GM06990 (cell line): ENCODE results near the gene PHGDH.
"Not testable (repeated sequence)": the region's sequence is repeated elsewhere in the genome, so short reads cannot be mapped to it uniquely, and the experiment has no call there.

Experiments used
- DNase-seq: peaks from one replicate; pipeline ENCODE4 v3.0.0-alpha.2; 2011; ENCODE audit not compliant: insufficient read length; ENCODE audit errors: extremely low read depth
- H3K27me3 ChIP-seq: replicated peaks from 2 replicates; pipeline ENCODE4 v1.6.0; 2011; ENCODE audit warnings: low read length; ENCODE audit not compliant: control insufficient read depth, insufficient read depth
- H3K36me3 ChIP-seq: 2 replicates; pipeline ENCODE4 v1.5.1; 2011; ENCODE audit warnings: low read length; ENCODE audit not compliant: control insufficient read depth, insufficient read depth
- H3K4me3 ChIP-seq: replicated peaks from 2 replicates; pipeline ENCODE4 v1.5.1; 2011; ENCODE audit warnings: low read depth, mild to moderate bottlenecking, control low read depth, low read length
- CTCF ChIP-seq: IDR thresholded peaks from 2 replicates; pipeline ENCODE4 v1.5.1; 2011; ENCODE audit warnings: low read length, control low read depth, mild to moderate bottlenecking, inconsistent platforms; ENCODE audit not compliant: insufficient read depth, poor library complexity, severe bottlenecking

The PHGDH gene

DNA sequence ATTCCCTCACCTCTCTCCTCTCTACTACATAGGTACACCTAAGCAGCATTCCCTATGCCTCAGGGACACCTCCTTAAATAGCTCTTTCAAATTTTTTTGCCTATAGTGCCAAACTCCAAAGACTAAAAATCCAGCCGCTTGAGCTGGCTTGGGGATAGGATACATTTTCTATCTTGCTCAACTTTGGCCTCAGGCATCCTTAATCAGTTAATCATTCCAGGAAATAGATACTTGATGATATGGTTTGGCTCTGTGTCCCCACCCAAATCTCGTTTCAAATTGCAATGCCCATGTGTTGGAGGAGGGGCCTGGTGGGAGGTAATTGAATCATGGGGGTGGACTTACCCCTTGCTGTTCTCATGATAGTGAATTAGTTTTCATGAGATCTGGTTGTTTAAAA lies 11.4 kb upstream of the PHGDH start:
- no peaks in the 10 kb centered on the region for H3K27me3 ChIP-seq
- H3K4me3 ChIP-seq = no peak overlapping the region
- no peak for TF ChIP-seq CTCF
- DNase-seq = no peak
- no peaks in the 10 kb centered on the region for H3K36me3 ChIP-seq

GRCh38 chr1:119701659-119702058 lies 10.1 kb upstream of the PHGDH start:
- no peaks in the 10 kb centered on the region for H3K27me3 ChIP-seq
- DNase-seq = no peak
- no peak overlapping the region for H3K4me3 ChIP-seq
- no peaks in the 10 kb centered on the region for H3K36me3 ChIP-seq
- no peak for TF ChIP-seq CTCF

DNA sequence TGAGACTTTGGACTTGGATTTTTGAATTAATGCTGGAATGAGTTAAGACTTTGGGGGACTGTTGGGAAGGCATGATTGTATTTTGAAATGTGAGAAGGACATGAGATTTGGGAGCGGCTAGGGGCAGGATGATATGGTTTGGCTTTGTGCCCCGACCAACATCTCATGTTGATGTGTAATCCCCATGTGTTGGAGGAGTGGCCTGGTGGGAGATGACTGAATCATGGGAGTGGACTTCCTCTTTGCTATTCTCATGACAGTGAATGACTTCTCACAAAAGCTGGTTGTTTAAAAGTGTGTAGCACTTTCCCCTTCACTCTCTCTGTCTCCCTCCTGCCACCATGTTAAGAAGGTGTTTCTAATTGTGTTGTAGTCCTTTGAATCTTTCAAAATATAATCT lies 9.3 kb upstream of the PHGDH start:
- no peak for TF ChIP-seq CTCF
- Histone ChIP-seq H3K27me3 (no peaks in the 10 kb centered on the region), H3K36me3 (no peaks in the 10 kb centered on the region), H3K4me3 (no peak overlapping the region)
- no peak for DNase-seq

GRCh38 chr1:119703666-119704450 lies 7.9 kb upstream of the PHGDH start:
- TF ChIP-seq CTCF = no peak
- Histone ChIP-seq H3K27me3 (no peaks in the 10 kb centered on the region), H3K36me3 (no peaks in the 10 kb centered on the region), H3K4me3 (no peak overlapping the region)
- DNase-seq = no peak

DNA sequence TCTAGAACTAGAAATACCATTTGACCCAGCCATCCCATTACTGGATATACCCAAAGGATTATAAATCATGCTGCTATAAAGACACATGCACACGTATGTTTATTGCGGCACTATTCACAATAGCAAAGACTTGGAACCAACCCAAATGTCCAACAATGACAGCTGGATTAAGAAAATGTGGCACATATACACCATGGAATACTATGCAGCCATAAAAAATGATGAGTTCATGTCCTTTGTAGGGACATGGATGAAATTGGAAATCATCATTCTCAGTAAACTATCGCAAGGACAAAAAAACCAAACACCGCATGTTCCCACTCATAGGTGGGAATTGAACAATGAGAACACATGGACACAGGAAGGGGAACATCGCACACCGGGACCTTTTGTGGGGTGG lies 5.1 kb upstream of the PHGDH start:
- H3K27me3 ChIP-seq, H3K36me3 ChIP-seq, DNase-seq, H3K4me3 ChIP-seq: not testable (repeated sequence)

DNA sequence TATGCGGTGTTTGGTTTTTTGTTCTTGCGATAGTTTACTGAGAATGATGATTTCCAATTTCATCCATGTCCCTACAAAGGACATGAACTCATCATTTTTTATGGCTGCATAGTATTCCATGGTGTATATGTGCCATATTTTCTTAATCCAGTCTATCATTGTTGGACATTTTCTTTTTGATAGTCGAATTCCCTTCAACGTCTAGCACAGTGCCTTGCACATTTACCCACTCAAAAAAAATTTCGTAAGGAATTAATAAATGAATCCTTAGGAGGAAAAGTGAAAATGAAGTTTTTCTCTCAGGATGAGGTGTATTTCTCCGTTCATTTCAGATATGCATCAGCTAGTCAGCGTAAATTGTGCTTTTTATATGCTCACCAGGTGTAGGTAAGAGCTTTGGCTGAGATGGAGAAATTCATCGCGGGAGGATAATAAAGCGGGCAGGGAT lies 354 bp upstream of the PHGDH start:
- not testable (repeated sequence) for DNase-seq, H3K27me3 ChIP-seq, H3K4me3 ChIP-seq, H3K36me3 ChIP-seq
